ENCODE data around the gene LRRC47. TPM values are rescaled to one million over a fixed set of nuclear protein-coding genes. Genes with fewer than 3 reads are reported as not detected.

LRRC47 gene
- total RNA-seq: 27.2 and 30.3 TPM in 2 replicates

GRCh38 chr1:3796215-3797061, at the start of gene LRRC47:
LRRC47 (minus strand) TSS chr1:3796498; CDS start chr1:3796476, 22 bp downstream.

GRCh38 chr1:3772715-3773571, 23.4 kb downstream of the LRRC47 start, which contains the start of gene SMIM1:
SMIM1 (plus strand) TSS chr1:3772749; CDS start chr1:3775374, 2,625 bp downstream.

GRCh38 chr1:3752400-3752945, 43.8 kb downstream of the LRRC47 start, which contains the start of gene CCDC27:
CCDC27 (plus strand) TSS chr1:3752450; CDS start chr1:3752482, 32 bp downstream.

Small RNA genes lying within 50 kb of the gene (small RNA-seq; reads per million reads assigned to genes)
- gene RF02197: not detected
- gene RN7SL574P: not detected

Other genes starting within 250 kb of the LRRC47 start
- gene MEGF6, start 185.0 kb downstream of the LRRC47 start, total RNA-seq: 0.59 and 1.1 TPM in 2 replicates
- gene TPRG1L, start 171.5 kb downstream of the LRRC47 start, total RNA-seq: 17.3 and 18.4 TPM in 2 replicates
- gene WRAP73, start 146.4 kb downstream of the LRRC47 start, total RNA-seq: 10.7 and 10.9 TPM in 2 replicates
- gene TP73, start 144.0 kb downstream of the LRRC47 start, total RNA-seq: under 0.01 TPM in 1 of 2 replicates, not detected in the other
- gene CCDC27, start 44.0 kb downstream of the LRRC47 start, total RNA-seq: not detected in 2 replicates
- 0.39 TPM in 1 of 2 replicates, not detected in the other for gene SMIM1, start 23.7 kb downstream of the LRRC47 start, total RNA-seq
- gene CEP104, start 60.7 kb upstream of the LRRC47 start, total RNA-seq: 17.3 and 19.9 TPM in 2 replicates
- 8.8 and 10.8 TPM in 2 replicates for gene DFFB, start 61.0 kb upstream of the LRRC47 start, total RNA-seq
- gene C1orf174, start 103.8 kb upstream of the LRRC47 start, total RNA-seq: 27.9 and 31.7 TPM in 2 replicates